Nephron progenitor cell (in vitro differentiated cells): ENCODE data around the gene SLC38A11.

Source experiments
- DNase-seq: peaks from one replicate; pipeline ENCODE4 v3.0.0; 2021
- H3K27ac Mint-ChIP-seq: 2 replicates; pipeline ENCODE4 v1.8.0; 2021; ENCODE audit warnings: mild to moderate bottlenecking, moderate library complexity, mixed read lengths
- H3K27me3 Mint-ChIP-seq: 2 replicates; pipeline ENCODE4 v1.8.0; 2021; ENCODE audit warnings: mild to moderate bottlenecking, low read depth, mixed read lengths; ENCODE audit not compliant: poor library complexity
- H3K36me3 Mint-ChIP-seq: 2 replicates; pipeline ENCODE4 v1.8.0; 2021; ENCODE audit warnings: low read depth, mixed read lengths
- H3K4me1 Mint-ChIP-seq: 2 replicates; pipeline ENCODE4 v1.8.0; 2021; ENCODE audit warnings: mixed read lengths
- H3K4me3 Mint-ChIP-seq: 2 replicates; pipeline ENCODE4 v1.8.0; 2021; ENCODE audit warnings: mild to moderate bottlenecking, moderate library complexity, mixed read lengths
- H3K9me3 Mint-ChIP-seq: 2 replicates; pipeline ENCODE4 v1.8.0; 2021; ENCODE audit warnings: mild to moderate bottlenecking, moderate library complexity, mixed read lengths
- CTCF ChIP-seq: fragments of 200-600 bp; sonication (generic); IDR thresholded peaks from 2 replicates; pipeline ENCODE4 v1.5.0; 2021; ENCODE audit warnings: antibody characterized with exemption

Gene SLC38A11

GRCh38 chr2:164890544-164890943, 64.8 kb downstream of the SLC38A11 start:
- no peaks in the 10 kb centered on the region for H3K36me3 Mint-ChIP-seq
- H3K27me3 Mint-ChIP-seq: peaks cover 4% of the 10 kb centered on the region
- no peaks in the 10 kb centered on the region for H3K4me1 Mint-ChIP-seq
- H3K27ac Mint-ChIP-seq: peak overlapping the region; percentile 13
- TF ChIP-seq CTCF: no peak
- no peaks in the 10 kb centered on the region for H3K9me3 Mint-ChIP-seq
- H3K4me3 Mint-ChIP-seq: no peak overlapping the region
- no peak for DNase-seq

DNA sequence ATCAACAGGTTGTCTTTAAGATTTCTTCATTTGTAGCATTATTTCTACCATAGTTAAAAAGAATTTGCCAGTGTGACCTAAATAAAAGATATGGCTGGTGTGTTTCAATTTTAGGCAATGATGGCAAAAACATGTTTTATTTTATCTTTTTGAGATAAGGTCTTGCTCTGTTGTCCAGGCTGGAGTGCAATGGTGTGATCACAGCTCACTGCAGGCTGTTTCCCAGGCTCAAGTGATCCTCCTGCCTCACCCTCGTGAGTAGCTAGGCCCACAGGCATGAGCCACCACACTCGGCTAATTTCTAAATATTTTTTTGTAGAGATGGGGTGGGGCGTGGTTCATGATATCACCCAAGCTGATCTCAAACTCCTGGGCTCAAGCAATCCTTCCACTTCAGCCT, 66.7 kb downstream of the SLC38A11 start:
- no peak for TF ChIP-seq CTCF
- Mint-ChIP-seq H3K36me3 (no peaks in the 10 kb centered on the region), H3K4me3 (no peak overlapping the region), H3K27ac (no peak overlapping the region), H3K9me3 (no peaks in the 10 kb centered on the region), H3K4me1 (no peaks in the 10 kb centered on the region), H3K27me3 (no peaks in the 10 kb centered on the region)
- DNase-seq: no peak

- H3K36me3 Mint-ChIP-seq: no peaks in the 10 kb centered on the region
- H3K27me3 Mint-ChIP-seq: no peaks in the 10 kb centered on the region
- DNase-seq: no peak
- no peak overlapping the region for H3K4me3 Mint-ChIP-seq
- H3K9me3 Mint-ChIP-seq: no peaks in the 10 kb centered on the region
- TF ChIP-seq CTCF: no peak
- no peak overlapping the region for H3K27ac Mint-ChIP-seq
- H3K4me1 Mint-ChIP-seq: no peaks in the 10 kb centered on the region
These were observed 67.7 kb downstream of the SLC38A11 start for GRCh38 chr2:164887434-164888144.

DNA sequence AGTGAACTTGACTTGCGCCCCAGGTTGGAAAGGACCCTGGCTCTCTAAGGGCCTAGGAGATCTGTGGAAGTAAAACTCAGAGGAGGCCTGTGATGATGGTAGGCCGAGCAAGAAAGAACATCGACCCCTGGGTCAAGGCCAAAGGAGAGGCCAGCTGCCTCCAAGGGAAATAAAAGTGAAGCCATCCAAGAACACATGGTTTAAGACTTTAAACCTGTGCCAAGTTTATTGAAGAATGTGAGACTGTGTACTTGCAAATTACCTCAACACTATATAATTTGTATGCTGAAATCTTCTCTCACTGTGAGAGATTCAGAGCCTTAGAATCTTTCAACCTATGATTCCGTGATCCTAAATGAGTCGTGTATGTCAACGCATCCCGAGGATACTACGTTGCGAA, 73.0 kb downstream of the SLC38A11 start:
- no peak overlapping the region for H3K27ac Mint-ChIP-seq
- no peaks in the 10 kb centered on the region for H3K9me3 Mint-ChIP-seq
- DNase-seq: no peak
- H3K36me3 Mint-ChIP-seq: no peaks in the 10 kb centered on the region
- H3K4me1 Mint-ChIP-seq: peaks cover 9% of the 10 kb centered on the region
- TF ChIP-seq CTCF: no peak
- H3K4me3 Mint-ChIP-seq: no peak overlapping the region
- peaks cover 2% of the 10 kb centered on the region for H3K27me3 Mint-ChIP-seq

DNA sequence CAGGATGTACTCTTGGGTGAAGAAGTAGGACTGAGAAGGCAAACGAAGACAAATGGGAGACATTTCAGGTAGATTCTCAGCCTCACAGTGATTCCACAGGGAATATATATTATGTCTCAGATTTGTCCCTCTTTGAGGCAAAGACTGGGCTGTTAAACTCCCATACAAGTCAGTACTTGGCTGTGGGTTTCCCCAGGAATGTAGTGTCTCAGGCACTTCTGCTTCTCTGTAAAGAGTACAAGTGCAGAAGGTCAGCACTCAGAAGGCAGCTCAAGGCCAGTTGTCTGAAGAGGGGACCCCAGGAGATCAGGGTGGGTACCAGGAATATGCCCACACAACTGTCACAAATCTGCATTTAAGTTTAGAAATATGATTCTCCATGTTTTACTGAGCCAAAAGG, 73.8 kb downstream of the SLC38A11 start:
- no peak overlapping the region for H3K27ac Mint-ChIP-seq
- peaks cover 9% of the 10 kb centered on the region for H3K4me1 Mint-ChIP-seq
- no peaks in the 10 kb centered on the region for H3K36me3 Mint-ChIP-seq
- TF ChIP-seq CTCF: no peak
- H3K9me3 Mint-ChIP-seq: no peaks in the 10 kb centered on the region
- peaks cover 4% of the 10 kb centered on the region for H3K27me3 Mint-ChIP-seq
- H3K4me3 Mint-ChIP-seq: no peak overlapping the region
- no peak for DNase-seq

DNA sequence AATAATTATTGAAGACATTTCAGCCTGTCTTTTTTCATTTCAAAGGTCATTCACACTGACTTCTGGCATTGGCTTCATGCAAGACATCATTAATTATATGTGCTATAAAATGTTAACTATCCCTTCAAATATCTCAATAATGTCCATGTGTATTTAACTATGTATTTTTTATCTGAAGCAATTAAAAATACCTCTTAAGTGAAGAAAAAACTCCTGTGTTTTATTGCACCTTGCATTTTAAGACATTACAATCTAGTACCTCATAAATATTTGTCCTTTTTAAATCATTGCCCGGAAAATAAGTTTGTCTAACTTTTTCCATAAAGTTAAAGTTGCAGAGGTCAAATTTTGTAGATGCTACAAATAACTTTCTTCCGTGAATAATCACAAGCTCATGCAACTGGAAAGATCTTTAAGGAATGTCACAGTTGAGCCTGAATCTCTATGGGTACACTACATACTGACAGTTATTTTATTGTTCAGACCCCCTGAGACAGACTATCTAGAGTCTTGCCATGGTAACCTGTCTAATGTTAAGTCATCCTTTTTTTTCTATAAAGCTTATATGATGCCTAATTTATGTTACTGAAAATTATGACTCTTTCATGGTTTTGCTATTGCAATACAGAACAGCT, 75.3 kb downstream of the SLC38A11 start:
- H3K27me3 Mint-ChIP-seq: peaks cover 6% of the 10 kb centered on the region
- H3K36me3 Mint-ChIP-seq: no peaks in the 10 kb centered on the region
- TF ChIP-seq CTCF: no peak
- no peak overlapping the region for H3K4me3 Mint-ChIP-seq
- no peak overlapping the region for H3K27ac Mint-ChIP-seq
- no peak for DNase-seq
- no peaks in the 10 kb centered on the region for H3K9me3 Mint-ChIP-seq
- H3K4me1 Mint-ChIP-seq: peaks cover 9% of the 10 kb centered on the region
